Activated B cell treated with CpG ODN at 0.5 μM for 24 hours (primary cell): Measurements from ENCODE around the gene KLRF1. TPM values are rescaled to one million over a fixed set of nuclear protein-coding genes. Genes with fewer than 3 reads are reported as not detected.
"Not testable (repeated sequence)": the region's sequence is repeated elsewhere in the genome, so short reads cannot be mapped to it uniquely, and the experiment has no call there.

Experiments
- ATAC-seq: fragments of 200-7000 bp; cut with Tn5 transposase; one replicate; pipeline ENCODE4 v1.10.0; 2021; ENCODE audit warnings: low read depth, mild to moderate bottlenecking, moderate library complexity
- CTCF ChIA-PET: fragments of 350-600 bp; sonication (Branson Sonifier 250); formaldehyde crosslinking; loops from one replicate; lab custom pipeline; 2021; ENCODE audit warnings: antibody characterized with exemption; lab: Charles Lee
- POLR2A ChIA-PET: fragments of 350-600 bp; sonication (Branson Sonifier 250); formaldehyde crosslinking; loops from one replicate; lab custom pipeline; 2021; ENCODE audit warnings: antibody characterized with exemption; lab: Charles Lee
- DNase-seq: peaks from one replicate; pipeline ENCODE4 v3.0.0; 2022
- H3K27ac Mint-ChIP-seq: one replicate; pipeline ENCODE4 v1.8.0; 2020; ENCODE audit warnings: mixed read lengths
- H3K27me3 Mint-ChIP-seq: one replicate; pipeline ENCODE4 v1.8.0; 2021; ENCODE audit warnings: mixed read lengths
- H3K36me3 Mint-ChIP-seq: one replicate; pipeline ENCODE4 v1.8.0; 2021; ENCODE audit warnings: low read depth, mixed read lengths
- H3K4me1 Mint-ChIP-seq: one replicate; pipeline ENCODE4 v1.8.0; 2021; ENCODE audit warnings: mixed read lengths
- H3K4me3 Mint-ChIP-seq: one replicate; pipeline ENCODE4 v1.8.0; 2020; ENCODE audit warnings: mild to moderate bottlenecking, mixed read lengths
- H3K9me3 Mint-ChIP-seq: one replicate; pipeline ENCODE4 v1.8.0; 2020; ENCODE audit warnings: mixed read lengths
- CTCF ChIP-seq: fragments of 200-600 bp; IDR thresholded peaks from one replicate; pipeline ENCODE4 v1.8.0; 2022; ENCODE audit warnings: antibody characterized with exemption, mild to moderate bottlenecking
- intact Hi-C: fragments of 100-400 bp; cut with micrococcal nuclease; formaldehyde crosslinking; loops from one replicate; pipeline ENCODE4 v1.15.1; 2024
- total RNA-seq: library from RNA; stranded (reverse); gene quantifications from 2 replicates; pipeline ENCODE4 v1.2.3, GENCODE V29; 2022

Gene KLRF1
- total RNA-seq, 1 donor from 2014 or later, result 0.67 TPM

DNA sequence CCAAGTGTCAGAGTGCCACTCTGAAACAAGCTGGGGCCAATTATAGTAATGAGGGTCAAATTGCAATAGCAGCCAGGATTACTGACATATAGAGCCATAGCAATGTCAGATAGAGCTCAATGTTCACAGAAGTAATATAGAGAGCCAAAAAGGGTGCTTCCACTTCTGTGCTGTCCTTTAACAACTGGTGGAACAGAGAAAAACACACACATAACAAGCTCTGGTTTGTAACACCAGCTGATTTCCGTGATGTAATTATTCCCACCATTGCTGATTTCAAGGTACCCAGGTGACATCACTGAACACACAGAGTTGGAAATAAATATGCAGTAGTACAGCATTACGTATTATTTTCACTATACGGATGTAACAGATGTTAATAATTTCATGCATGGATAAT lies 44.9 kb downstream of the KLRF1 start:
- no peak for TF ChIP-seq CTCF
- DNase-seq (no peak), ATAC-seq (no peak)
- no peak overlapping the region for H3K27ac Mint-ChIP-seq
- CTCF ChIA-PET, result interaction anchor here (1.0 to 1.1 kb wide), 2 partner anchors 35 to 122 kb away, joined by 3 to 4 read pairs; no protein-coding TSS in a partner anchor
- H3K4me3 Mint-ChIP-seq, result no peak overlapping the region
- H3K4me1 Mint-ChIP-seq, result peaks cover 21% of the 10 kb centered on the region
- peaks cover 2% of the 10 kb centered on the region for H3K27me3 Mint-ChIP-seq
- H3K36me3 Mint-ChIP-seq, result peaks cover 10% of the 10 kb centered on the region
- POLR2A ChIA-PET, result interaction anchor here (1.9 kb wide), 1 partner anchor 225 kb away, joined by 4 read pairs; no protein-coding TSS in a partner anchor
- intact Hi-C loops, result no loop called here
- H3K9me3 Mint-ChIP-seq, result no peaks in the 10 kb centered on the region

DNA sequence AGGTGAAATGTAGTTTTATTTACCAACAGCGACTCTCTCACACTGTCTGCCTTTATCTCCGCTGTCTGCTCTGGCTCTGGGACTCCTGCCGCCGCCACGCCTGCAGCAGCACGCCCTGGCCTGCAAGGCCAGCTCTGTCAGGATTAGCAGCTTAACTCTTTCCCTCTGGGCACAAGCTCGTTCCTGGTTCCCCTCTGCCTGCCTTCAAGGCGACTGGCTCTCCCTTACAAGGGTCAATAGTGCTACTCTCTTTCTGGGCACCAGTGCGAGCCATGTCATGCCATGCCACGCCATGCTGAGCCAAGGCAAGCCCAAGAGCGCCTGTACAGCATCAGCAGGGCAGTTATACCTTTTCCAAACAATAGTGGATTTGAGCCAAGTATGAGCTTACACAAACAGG lies 45.5 kb downstream of the KLRF1 start:
- Mint-ChIP-seq H3K9me3 (no peaks in the 10 kb centered on the region), H3K27me3 (peaks cover 2% of the 10 kb centered on the region), H3K4me3 (no peak overlapping the region), H3K27ac (no peak overlapping the region), H3K4me1 (peaks cover 21% of the 10 kb centered on the region), H3K36me3 (peaks cover 10% of the 10 kb centered on the region)
- intact Hi-C loops, result no loop called here
- no peak for ATAC-seq
- CTCF ChIA-PET, result interaction anchor here (1.0 to 1.1 kb wide), 2 partner anchors 35 to 122 kb away, joined by 3 to 4 read pairs; no protein-coding TSS in a partner anchor
- no peak for TF ChIP-seq CTCF
- POLR2A ChIA-PET, result no interaction called here
- DNase-seq, result no peak

GRCh38 chr12:9876120-9876519 lies 48.8 kb downstream of the KLRF1 start:
- H3K9me3 Mint-ChIP-seq, DNase-seq, intact Hi-C loops, CTCF ChIA-PET, H3K4me3 Mint-ChIP-seq, POLR2A ChIA-PET, H3K27ac Mint-ChIP-seq, H3K27me3 Mint-ChIP-seq, H3K36me3 Mint-ChIP-seq, ATAC-seq, H3K4me1 Mint-ChIP-seq: not testable (repeated sequence)

GRCh38 chr12:9880532-9881078 lies 53.3 kb downstream of the KLRF1 start:
- peaks cover 5% of the 10 kb centered on the region for H3K4me1 Mint-ChIP-seq
- H3K4me3 Mint-ChIP-seq, result no peak overlapping the region
- DNase-seq, result no peak
- H3K9me3 Mint-ChIP-seq, result no peaks in the 10 kb centered on the region
- POLR2A ChIA-PET, result no interaction called here
- TF ChIP-seq CTCF, result no peak
- ATAC-seq, result no peak
- no peaks in the 10 kb centered on the region for H3K27me3 Mint-ChIP-seq
- intact Hi-C loops, result no loop called here
- no peaks in the 10 kb centered on the region for H3K36me3 Mint-ChIP-seq
- H3K27ac Mint-ChIP-seq, result no peak overlapping the region
- CTCF ChIA-PET, result no interaction called here

- intact Hi-C loops, result no loop called here
- ChIA-PET CTCF (no interaction called here), POLR2A (no interaction called here)
- TF ChIP-seq CTCF, result no peak
- H3K4me1 Mint-ChIP-seq, result peaks cover 5% of the 10 kb centered on the region
- DNase-seq (no peak), ATAC-seq (no peak)
- H3K36me3 Mint-ChIP-seq, result no peaks in the 10 kb centered on the region
- no peaks in the 10 kb centered on the region for H3K9me3 Mint-ChIP-seq
- H3K27me3 Mint-ChIP-seq, result no peaks in the 10 kb centered on the region
- H3K4me3 Mint-ChIP-seq, result no peak within 1 kb of the TSS
- H3K27ac Mint-ChIP-seq, result no peak within 1 kb of the TSS
Measured at GRCh38 chr12:9881246-9881645, 54.0 kb downstream of the KLRF1 start, which contains the start of gene KLRF2. Gene KLRF2 (plus strand): TSS chr12:9881489. CDS start chr12:9881596, 107 bp downstream.
